Large intestine (tissue), 3 donors: ENCODE data around the gene FTL. TPM values are rescaled to one million over a fixed set of nuclear protein-coding genes. Genes with fewer than 3 reads are reported as not detected.

Experiments
- DNase-seq, 2 donors: peaks; one replicate each; pipeline versions ENCODE4 v3.0.0 to v3.0.0-alpha.2; 2013
- H3K27ac ChIP-seq: one replicate; pipeline ENCODE4 v1.5.1; 2013; ENCODE audit warnings: low read length
- H3K27me3 ChIP-seq: 2 replicates; pipeline ENCODE4 v1.6.1; 2013; ENCODE audit warnings: low read length; ENCODE audit not compliant: control insufficient read depth, insufficient read depth
- H3K36me3 ChIP-seq: 2 replicates; pipeline ENCODE4 v1.6.1; 2013; ENCODE audit warnings: low read length; ENCODE audit not compliant: control insufficient read depth, insufficient read depth
- H3K4me1 ChIP-seq: one replicate; pipeline ENCODE4 v1.6.1; 2013; ENCODE audit warnings: low read length; ENCODE audit not compliant: control insufficient read depth, insufficient read depth
- H3K4me3 ChIP-seq: one replicate; pipeline ENCODE4 v1.5.1; 2013; ENCODE audit warnings: low read length
- H3K9me3 ChIP-seq: one replicate; pipeline ENCODE4 v1.6.1; 2013; ENCODE audit warnings: mild to moderate bottlenecking, low read depth, low read length, moderate library complexity; ENCODE audit not compliant: control insufficient read depth
- WGBS: methylation state at CpG from one replicate; pipeline ENCODE4 v1.1.5; 2013; ENCODE audit warnings: low lambda C conversion rate; ENCODE audit not compliant: insufficient coverage; 5-methylcytosine and 5-hydroxymethylcytosine counted together
- polyA plus RNA-seq: library from polyadenylated mRNA; unstranded; fragments of 120-200 nt; gene quantifications from one replicate; pipeline ENCODE4 v1.2.1, GENCODE V29; 2013

Gene FTL
- polyA plus RNA-seq, 1 donor, result 6,937 TPM

- no peaks in the 10 kb centered on the region for H3K9me3 ChIP-seq
- peaks cover 54% of the 10 kb centered on the region for H3K36me3 ChIP-seq
- H3K4me3 ChIP-seq, result no peak overlapping the region
- 100% methylated on average over 3 of the region's 13 CpGs for WGBS
- H3K27ac ChIP-seq, result no peak overlapping the region
- no peaks in the 10 kb centered on the region for H3K4me1 ChIP-seq
- no peaks in the 10 kb centered on the region for H3K27me3 ChIP-seq
- no peak for DNase-seq
Measured at GRCh38 chr19:48975947-48976847, 11.1 kb downstream of the FTL start.

- no peaks in the 10 kb centered on the region for H3K4me1 ChIP-seq
- H3K36me3 ChIP-seq, result peaks cover 62% of the 10 kb centered on the region
- H3K4me3 ChIP-seq, result no peak overlapping the region
- DNase-seq, result no peak
- no peaks in the 10 kb centered on the region for H3K9me3 ChIP-seq
- H3K27ac ChIP-seq, result no peak overlapping the region
- no peaks in the 10 kb centered on the region for H3K27me3 ChIP-seq
- WGBS, result no CpG with 5 or more reads among the region's 2 CpGs
Measured at GRCh38 chr19:48977061-48977460, 12.0 kb downstream of the FTL start.

GRCh38 chr19:48982280-48982679 lies 17.2 kb downstream of the FTL start:
- no peaks in the 10 kb centered on the region for H3K4me1 ChIP-seq
- H3K27me3 ChIP-seq, result no peaks in the 10 kb centered on the region
- H3K36me3 ChIP-seq, result peaks cover 71% of the 10 kb centered on the region
- H3K9me3 ChIP-seq, result no peaks in the 10 kb centered on the region
- H3K27ac ChIP-seq, result no peak overlapping the region
- no peak for DNase-seq
- no CpG with 5 or more reads among the region's 9 CpGs for WGBS
- H3K4me3 ChIP-seq, result no peak overlapping the region

GRCh38 chr19:48985711-48986110 lies 20.6 kb downstream of the FTL start:
- peaks cover 79% of the 10 kb centered on the region for H3K36me3 ChIP-seq
- no peaks in the 10 kb centered on the region for H3K4me1 ChIP-seq
- DNase-seq, result no peak
- H3K9me3 ChIP-seq, result no peaks in the 10 kb centered on the region
- WGBS, result no CpG with 5 or more reads among the region's 13 CpGs
- H3K27ac ChIP-seq, result no peak overlapping the region
- no peak overlapping the region for H3K4me3 ChIP-seq
- no peaks in the 10 kb centered on the region for H3K27me3 ChIP-seq

GRCh38 chr19:48986211-48986610 lies 21.1 kb downstream of the FTL start:
- Histone ChIP-seq H3K27ac (no peak overlapping the region), H3K4me3 (no peak overlapping the region), H3K9me3 (no peaks in the 10 kb centered on the region), H3K36me3 (peaks cover 78% of the 10 kb centered on the region), H3K4me1 (peaks cover 4% of the 10 kb centered on the region), H3K27me3 (no peaks in the 10 kb centered on the region)
- WGBS, result no CpG with 5 or more reads among the region's 3 CpGs
- no peak for DNase-seq

- 92% methylated on average over 2 of the region's 7 CpGs for WGBS
- no peak for DNase-seq
- H3K27me3 ChIP-seq, result no peaks in the 10 kb centered on the region
- H3K27ac ChIP-seq, result no peak overlapping the region
- H3K4me3 ChIP-seq, result no peak overlapping the region
- no peaks in the 10 kb centered on the region for H3K9me3 ChIP-seq
- H3K4me1 ChIP-seq, result peaks cover 14% of the 10 kb centered on the region
- H3K36me3 ChIP-seq, result peaks cover 68% of the 10 kb centered on the region
Measured at GRCh38 chr19:48987323-48987722, 22.2 kb downstream of the FTL start.

GRCh38 chr19:48988286-48988685 lies 23.2 kb downstream of the FTL start:
- no peak overlapping the region for H3K4me3 ChIP-seq
- no peak for DNase-seq
- H3K27me3 ChIP-seq, result no peaks in the 10 kb centered on the region
- H3K36me3 ChIP-seq, result peaks cover 59% of the 10 kb centered on the region
- no CpG with 5 or more reads among the region's 7 CpGs for WGBS
- peaks cover 14% of the 10 kb centered on the region for H3K4me1 ChIP-seq
- H3K9me3 ChIP-seq, result no peaks in the 10 kb centered on the region
- H3K27ac ChIP-seq, result no peak overlapping the region

- Histone ChIP-seq H3K9me3 (no peaks in the 10 kb centered on the region), H3K36me3 (peaks cover 54% of the 10 kb centered on the region), H3K27me3 (no peaks in the 10 kb centered on the region), H3K27ac (no peak overlapping the region), H3K4me3 (no peak overlapping the region), H3K4me1 (peaks cover 14% of the 10 kb centered on the region)
- WGBS, result 91% methylated on average over 3 of the region's 9 CpGs
- DNase-seq, result no peak
Measured at GRCh38 chr19:48988860-48989259, 23.8 kb downstream of the FTL start.

GRCh38 chr19:48989701-48990291 lies 24.7 kb downstream of the FTL start:
- peaks cover 49% of the 10 kb centered on the region for H3K36me3 ChIP-seq
- no peak for DNase-seq
- H3K27me3 ChIP-seq, result no peaks in the 10 kb centered on the region
- no peak overlapping the region for H3K4me3 ChIP-seq
- H3K27ac ChIP-seq, result no peak overlapping the region
- 100% methylated on average over 1 of the region's 17 CpGs for WGBS
- H3K4me1 ChIP-seq, result peaks cover 21% of the 10 kb centered on the region
- no peaks in the 10 kb centered on the region for H3K9me3 ChIP-seq

GRCh38 chr19:48990400-48990799 lies 25.3 kb downstream of the FTL start:
- Histone ChIP-seq H3K4me1 (peaks cover 24% of the 10 kb centered on the region), H3K4me3 (no peak overlapping the region), H3K27ac (no peak overlapping the region), H3K27me3 (no peaks in the 10 kb centered on the region), H3K9me3 (no peaks in the 10 kb centered on the region), H3K36me3 (peaks cover 43% of the 10 kb centered on the region)
- no CpG with 5 or more reads among the region's 4 CpGs for WGBS
- DNase-seq, result no peak
